Measurements from ENCODE around the gene ZSWIM4. TPM values are rescaled to one million over a fixed set of nuclear protein-coding genes. Genes with fewer than 3 reads are reported as not detected.
A peak's percentile ranks its signal among the peaks of the same experiment; 100 is the strongest.

The ZSWIM4 gene
- total and polyA plus RNA-seq, 2 of the 13 experiments (the other 11 are each of a cell fraction or from before 2014, with no cell fraction given): 0.33 to 0.86 TPM

GRCh38 chr19:13774217-13775191, 20.7 kb upstream of the ZSWIM4 start, which contains the start of gene C19orf53 (continued):
- no peak for TF ChIP-seq ZNF879 (CRISPR knock-in tag; IDR thresholded peaks at IDR 0.05)
- TF ChIP-seq CSRNP1 (CRISPR knock-in tag; IDR thresholded peaks at IDR 0.05): 0 out of 2 replicates have a peak, but pooled peaks have one; percentile 48
- no peak for TF ChIP-seq KAT2B (IDR thresholded peaks at IDR 0.05; ENCODE audit: borderline replicate concordance, low read depth, low read length)
- TF ChIP-seq ZNF383 (CRISPR knock-in tag; IDR thresholded peaks at IDR 0.05; ENCODE audit: borderline replicate concordance): no peak
- no peak for TF ChIP-seq ZNF646 (CRISPR knock-in tag; IDR thresholded peaks at IDR 0.05)
- no peak for TF ChIP-seq ZNF749 (CRISPR knock-in tag; IDR thresholded peaks at IDR 0.05; ENCODE audit: borderline replicate concordance)
- TF ChIP-seq DDIT3 (CRISPR knock-in tag; IDR thresholded peaks at IDR 0.05): no peak
- no peak; the same call in 1 of the 2 replicates for TF ChIP-seq KLF15 (CRISPR knock-in tag; IDR thresholded peaks at IDR 0.05; ENCODE audit: borderline replicate concordance)
- TF ChIP-seq PHF8 (CRISPR knock-in tag; IDR thresholded peaks at IDR 0.05): peak; percentile 93
- peak; percentile 81 for TF ChIP-seq ZNF784 (CRISPR knock-in tag; IDR thresholded peaks at IDR 0.05; ENCODE audit: borderline replicate concordance)
- no peak for TF ChIP-seq SCMH1 (CRISPR knock-in tag; IDR thresholded peaks at IDR 0.05; ENCODE audit: borderline replicate concordance)
- TF ChIP-seq FOXM1 (CRISPR knock-in tag; IDR thresholded peaks at IDR 0.05): no peak
- no peak for TF ChIP-seq ZNF207 (IDR thresholded peaks at IDR 0.05; ENCODE audit: borderline replicate concordance)
- TF ChIP-seq KDM6A (CRISPR knock-in tag; IDR thresholded peaks at IDR 0.05; ENCODE audit: low read depth): no peak
- 0 out of 2 replicates have a peak, but pooled peaks have one; percentile 43 for TF ChIP-seq JUN (CRISPR knock-in tag; IDR thresholded peaks at IDR 0.05)
- peak; percentile 55 for TF ChIP-seq IKZF4 (CRISPR knock-in tag; IDR thresholded peaks at IDR 0.05; ENCODE audit: borderline replicate concordance, low read depth, not compliant biosample characterization)
- TF ChIP-seq ZNF326 (CRISPR knock-in tag; IDR thresholded peaks at IDR 0.05; ENCODE audit: borderline replicate concordance): no peak
- TF ChIP-seq SMC3 (IDR thresholded peaks at IDR 0.05; ENCODE audit: low read length): no peak; the same call in 1 of the 2 replicates
- TF ChIP-seq MTF1 (CRISPR knock-in tag; IDR thresholded peaks at IDR 0.05): no peak
- TF ChIP-seq RXRA (CRISPR knock-in tag; IDR thresholded peaks at IDR 0.05): peak; percentile 36
